NCI-H69 (cell line): ENCODE results near the gene PTBP2.

Experiments
- DNase-seq: peaks from one replicate; lab custom pipeline; 2025; lab: John Stamatoyannopoulos, UW

The PTBP2 gene

DNA sequence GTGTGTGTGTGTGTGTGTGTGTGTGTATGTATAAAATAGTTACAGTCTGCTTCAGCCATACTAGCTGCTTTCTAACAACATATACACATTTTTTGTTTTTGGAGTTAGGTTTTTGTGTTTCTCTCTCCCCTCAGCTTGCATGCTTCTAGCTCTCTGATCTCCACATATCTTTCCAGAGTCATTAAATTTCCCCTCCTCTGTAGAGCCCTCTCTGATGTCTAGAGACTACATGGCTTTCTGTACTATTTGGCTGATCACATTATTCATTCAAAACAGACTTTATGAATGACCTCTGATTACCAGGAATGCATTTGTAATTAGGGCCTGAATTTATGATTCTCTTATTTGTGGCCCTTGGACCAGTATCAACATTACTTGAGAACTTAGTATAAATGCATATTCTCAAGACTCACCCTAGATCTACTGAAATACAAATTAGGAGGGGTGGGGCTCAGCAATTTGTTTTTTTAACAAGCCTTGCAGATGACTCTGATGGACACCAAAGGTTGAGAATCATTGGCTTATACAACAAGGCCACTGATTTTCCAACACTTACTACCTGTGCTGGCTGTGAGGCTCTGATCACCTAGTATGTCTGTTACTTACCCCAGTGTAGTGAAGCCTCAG is 104.5 kb downstream of the PTBP2 start:
- DNase-seq: no peak

DNA sequence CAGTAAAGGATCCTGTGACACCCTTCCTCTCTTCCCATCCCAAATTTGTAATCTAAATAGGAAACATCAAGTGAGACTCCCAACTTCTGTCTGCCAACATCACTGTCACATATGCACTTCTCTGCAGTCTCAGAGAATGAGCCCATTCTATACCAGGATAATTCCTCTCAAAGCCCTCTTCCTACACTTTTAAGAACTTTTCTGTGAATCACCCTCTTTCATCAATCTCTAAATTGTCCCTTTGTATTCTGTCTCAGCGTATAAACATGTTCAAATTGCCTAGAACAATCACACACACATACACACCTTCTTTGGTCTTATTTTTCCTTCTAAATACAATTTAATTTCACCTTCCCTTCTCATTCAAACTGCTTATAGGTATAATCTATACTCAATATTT is 111.8 kb downstream of the PTBP2 start:
- DNase-seq: no peak

DNA sequence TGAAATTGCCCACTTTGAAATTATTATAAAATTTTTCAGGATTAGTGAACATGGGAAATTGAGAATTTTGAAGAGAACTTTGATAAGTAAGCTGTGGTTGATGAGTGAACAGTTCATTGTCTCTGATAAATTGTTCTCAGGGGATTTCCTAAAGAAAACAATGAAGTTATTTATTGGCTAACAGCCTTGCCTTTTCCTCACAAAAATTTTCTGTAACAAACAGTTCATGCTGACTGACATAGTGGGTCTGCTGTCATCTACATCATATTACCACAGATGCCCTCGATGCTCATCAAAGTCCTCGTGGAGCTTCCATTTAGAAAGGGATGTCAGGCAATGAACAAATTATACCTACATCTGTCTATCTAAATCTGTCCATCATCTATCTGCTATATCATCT is 113.4 kb downstream of the PTBP2 start:
- no peak for DNase-seq

DNA sequence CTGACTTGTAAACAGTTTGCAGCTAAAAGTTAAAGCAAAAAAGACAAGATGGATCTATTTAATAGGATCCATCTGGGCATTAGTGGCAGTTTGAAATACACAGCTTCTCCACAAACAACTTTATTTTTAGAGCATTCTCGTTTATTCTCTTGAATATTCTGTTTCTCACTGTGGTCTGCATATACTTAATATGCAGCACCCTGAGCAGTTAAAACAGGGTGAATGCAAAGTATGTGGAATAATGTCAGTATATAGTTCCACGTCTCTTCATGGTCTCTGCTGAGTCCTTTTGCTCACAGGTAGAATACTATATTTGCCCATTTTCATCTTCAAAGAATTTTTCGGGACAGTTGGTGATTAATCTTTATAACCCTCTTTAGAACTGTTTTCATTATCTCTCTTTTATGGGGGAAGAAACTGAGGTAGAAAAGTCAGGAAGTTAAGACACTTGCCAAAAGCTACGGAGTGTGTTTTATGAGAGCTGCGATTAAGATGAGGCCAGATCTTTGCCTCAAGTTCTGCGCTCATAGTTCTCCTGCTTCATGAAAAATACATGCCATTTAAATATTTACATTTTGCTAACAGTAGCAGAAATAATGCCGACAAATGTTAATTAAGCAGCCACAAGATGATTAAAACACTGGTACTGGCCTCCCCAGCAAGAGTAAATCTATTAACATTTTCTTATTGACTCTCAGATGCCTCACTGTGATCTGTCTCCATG is 115.6 kb downstream of the PTBP2 start:
- DNase-seq: no peak

DNA sequence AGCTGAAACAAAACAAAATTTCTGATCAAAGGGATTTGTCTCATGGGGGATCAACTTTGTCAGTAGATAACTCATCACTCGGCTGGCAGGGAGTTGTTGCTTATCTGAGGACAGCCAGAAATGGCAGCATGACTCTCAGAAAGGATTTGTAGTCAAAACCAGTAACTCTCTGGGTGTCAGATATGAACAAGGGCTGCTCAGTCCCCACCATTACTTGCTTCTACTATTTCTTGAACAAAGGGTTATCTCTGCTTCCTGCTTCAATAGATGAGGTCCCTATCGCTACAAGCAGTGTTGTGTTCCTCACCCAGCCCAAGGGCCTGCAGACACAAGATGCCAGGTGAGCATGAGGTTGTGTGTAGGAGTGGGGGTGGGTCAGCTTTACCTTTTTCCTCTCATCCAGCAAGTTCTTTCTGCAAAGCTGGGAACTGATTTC is 116.2 kb downstream of the PTBP2 start:
- DNase-seq: no peak

DNA sequence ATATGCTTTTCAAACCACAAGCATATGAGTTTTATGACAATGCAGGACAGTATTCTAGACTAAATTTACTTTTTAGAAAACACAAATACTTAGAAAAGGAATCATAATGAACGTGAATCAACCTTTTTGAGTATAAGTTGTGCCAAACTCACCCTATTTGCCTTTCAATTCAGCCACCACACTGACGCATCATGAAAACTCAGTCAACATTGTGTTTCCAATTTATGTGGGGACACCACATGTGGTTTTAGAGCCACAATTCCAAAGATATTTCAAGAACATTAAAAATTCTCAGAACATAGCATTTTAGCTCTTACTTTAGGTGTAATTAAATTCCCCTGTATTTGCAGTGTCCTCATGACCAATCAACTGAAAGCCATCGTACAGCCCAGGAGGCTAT is 118.8 kb downstream of the PTBP2 start:
- no peak for DNase-seq

DNA sequence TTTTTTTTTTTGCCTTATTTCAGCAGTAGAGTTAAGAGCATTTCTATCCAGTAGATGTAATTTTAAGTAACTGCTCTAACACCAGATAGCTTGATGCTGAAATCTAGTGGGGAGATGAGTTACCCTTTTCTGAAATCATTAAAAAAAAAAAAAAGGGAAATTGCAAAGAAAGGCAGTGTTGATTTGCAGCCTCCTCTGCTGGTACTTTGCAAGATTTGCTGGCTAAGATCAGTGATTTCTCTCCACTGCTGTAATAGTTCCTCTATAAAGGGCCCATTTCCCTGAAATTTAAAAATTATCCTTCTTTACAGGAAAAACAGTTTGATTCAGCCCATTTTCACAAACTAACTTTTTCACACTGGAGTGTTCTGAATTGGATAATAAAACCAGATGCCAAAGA is 120.6 kb downstream of the PTBP2 start:
- no peak for DNase-seq

DNA sequence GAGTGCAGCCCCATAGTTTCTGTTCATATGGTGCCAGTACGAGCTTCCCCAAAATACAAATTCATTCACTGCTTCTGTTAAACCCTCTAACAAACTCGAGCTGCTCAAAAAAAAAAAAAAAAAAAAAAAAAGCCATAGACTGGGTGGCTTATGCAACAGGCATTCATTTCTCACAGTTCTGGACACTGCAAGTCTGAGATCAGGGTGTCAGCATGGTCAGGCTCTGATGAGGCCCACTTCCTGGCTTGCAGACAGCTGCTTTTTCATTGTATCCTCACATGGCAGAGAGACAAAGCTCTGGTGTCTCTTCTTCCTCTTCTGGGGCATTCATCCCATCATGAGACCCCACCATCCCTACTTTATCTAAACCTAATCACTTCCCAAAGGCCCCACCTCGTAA is 121.6 kb downstream of the PTBP2 start:
- no peak for DNase-seq

DNA sequence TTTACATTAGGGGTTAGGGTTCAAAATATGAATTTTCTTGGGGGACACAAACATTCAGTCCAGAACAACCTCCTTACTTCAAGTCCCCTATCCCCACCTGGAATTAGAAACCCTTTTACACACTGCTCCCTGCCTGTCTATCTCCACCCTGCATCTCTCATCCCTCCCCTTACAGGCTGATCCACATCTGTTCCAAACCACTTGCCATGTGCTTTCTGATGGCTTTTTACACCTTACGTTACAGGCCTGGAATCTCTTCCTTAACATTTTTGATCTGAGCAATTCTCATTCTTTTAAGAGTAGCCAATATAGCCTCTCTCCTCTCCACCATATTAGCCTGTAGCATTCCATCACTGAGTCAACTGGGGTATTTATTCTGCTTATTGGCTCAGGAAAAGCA is 122.0 kb downstream of the PTBP2 start:
- DNase-seq: no peak

DNA sequence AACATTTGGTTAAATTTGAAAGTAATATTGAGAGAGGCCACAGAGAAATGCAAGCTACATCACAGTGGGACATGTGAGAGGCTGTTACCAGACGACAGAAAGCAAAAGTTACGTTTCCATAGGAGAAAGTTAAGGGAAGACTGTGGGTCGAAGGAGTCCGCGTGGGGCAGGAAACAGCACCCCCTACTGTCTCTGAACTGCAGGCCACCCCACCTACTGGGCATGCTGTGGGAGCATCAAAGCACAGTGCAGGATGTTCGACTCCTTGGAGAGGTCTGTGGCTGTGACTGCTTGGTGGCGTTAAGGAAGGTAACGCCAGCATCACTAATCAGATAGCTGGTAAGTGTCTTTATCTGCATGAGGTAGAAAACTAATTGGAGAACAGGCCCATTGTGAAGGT is 123.9 kb downstream of the PTBP2 start:
- DNase-seq: peak; percentile 17

DNA sequence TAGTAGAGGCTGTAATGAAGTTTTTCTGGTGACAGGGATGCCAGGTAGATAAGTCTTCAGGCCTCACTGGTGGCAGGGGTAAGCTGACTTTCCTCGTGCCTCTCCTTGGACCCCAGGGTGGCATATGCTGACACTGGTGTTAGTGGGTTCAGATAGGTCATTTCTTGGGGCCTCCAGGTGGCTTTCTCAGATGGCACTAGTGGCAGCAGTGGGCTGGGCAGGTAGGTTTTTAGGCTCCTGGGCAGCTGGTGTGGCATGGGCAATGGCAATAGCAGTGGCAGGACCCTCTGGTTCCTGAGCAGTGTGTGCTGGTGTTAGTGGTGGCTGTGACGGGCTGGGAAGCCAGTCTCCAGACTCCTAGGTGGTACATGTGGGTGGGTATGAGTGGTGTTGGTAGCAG is 140.3 kb downstream of the PTBP2 start:
- no peak for DNase-seq

DNA sequence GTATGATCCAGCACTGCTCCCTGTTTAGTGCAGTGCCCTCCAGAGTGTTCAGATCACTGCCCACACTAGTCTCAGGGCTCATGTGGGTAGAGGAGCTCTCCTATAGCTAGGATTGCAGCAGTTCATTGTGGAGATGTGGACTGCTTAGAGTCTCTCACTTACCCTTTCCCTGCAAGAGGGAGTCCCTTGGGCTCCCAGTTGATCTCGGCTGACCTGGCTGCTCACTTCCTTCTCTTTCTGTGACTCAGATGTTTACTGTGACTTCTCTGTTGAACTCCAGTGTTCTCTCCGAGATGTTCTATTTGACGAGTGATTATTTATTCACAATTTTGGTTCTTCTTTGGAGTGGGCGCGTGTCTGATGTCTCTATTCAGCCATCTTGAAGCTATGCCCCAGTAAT is 141.9 kb downstream of the PTBP2 start:
- DNase-seq: no peak
